ENCODE measurements around the gene NALCN.
A peak's percentile ranks its signal among the peaks of the same experiment; 100 is the strongest.

The NALCN gene

GRCh38 chr13:101170306-101170705, 246.0 kb downstream of the NALCN start:
- no peak overlapping the region for H3K27ac ChIP-seq (ENCODE audit: low read length)
- DNase-seq (no peak), ATAC-seq (ENCODE audit: insufficient read depth, low read depth) (no peak)
- no peak overlapping the region for H3K4me3 ChIP-seq (ENCODE audit: low read depth in 1 of 2, low read length in 2 of 2)
- H3K27me3 ChIP-seq (ENCODE audit: insufficient read depth, low read length, poor library complexity) = no peaks in the 10 kb centered on the region
- H3K4me1 ChIP-seq (ENCODE audit: insufficient read depth, low read length) = no peaks in the 10 kb centered on the region
- H4K20me1 ChIP-seq (ENCODE audit: insufficient read depth, low read length) = no peaks in the 10 kb centered on the region
- no peaks in the 10 kb centered on the region for H3K36me3 ChIP-seq (ENCODE audit: insufficient read depth, low read length)
- no peaks in the 10 kb centered on the region for H3K9me3 ChIP-seq (ENCODE audit: insufficient read depth, low read length, severe bottlenecking)
- H3K79me2 ChIP-seq (ENCODE audit: insufficient read depth, low read length) = no peaks in the 10 kb centered on the region
- H3K9ac ChIP-seq (ENCODE audit: low read depth, low read length) = no peak overlapping the region
- no peak overlapping the region for H2AFZ ChIP-seq (ENCODE audit: low read depth, low read length)
- TF ChIP-seq CTCF (IDR thresholded peaks at IDR 0.05; ENCODE audit: borderline replicate concordance, extremely low read depth, low read length, poor library complexity, severe bottlenecking) (no peak), EZH2 (IDR thresholded peaks at IDR 0.05; ENCODE audit: borderline replicate concordance, low read depth, low read length, severe bottlenecking) (no peak)
- no peak overlapping the region for H3K4me2 ChIP-seq (ENCODE audit: insufficient read depth, low read length)

GRCh38 chr13:101157261-101157660, 259.0 kb downstream of the NALCN start:
- Histone ChIP-seq H3K36me3 (ENCODE audit: insufficient read depth, low read length) (no peaks in the 10 kb centered on the region), H3K9ac (ENCODE audit: low read depth, low read length) (no peak overlapping the region), H3K4me3 (ENCODE audit: low read depth in 1 of 2, low read length in 2 of 2) (no peak overlapping the region), H3K4me2 (ENCODE audit: insufficient read depth, low read length) (no peak overlapping the region), H3K27ac (ENCODE audit: low read length) (no peak overlapping the region), H2AFZ (ENCODE audit: low read depth, low read length) (no peak overlapping the region), H3K27me3 (ENCODE audit: insufficient read depth, low read length, poor library complexity) (peaks cover 10% of the 10 kb centered on the region), H3K9me3 (ENCODE audit: insufficient read depth, low read length, severe bottlenecking) (no peaks in the 10 kb centered on the region), H3K79me2 (ENCODE audit: insufficient read depth, low read length) (no peaks in the 10 kb centered on the region), H3K4me1 (ENCODE audit: insufficient read depth, low read length) (no peaks in the 10 kb centered on the region), H4K20me1 (ENCODE audit: insufficient read depth, low read length) (no peaks in the 10 kb centered on the region)
- no peak for TF ChIP-seq EZH2 (IDR thresholded peaks at IDR 0.05; ENCODE audit: borderline replicate concordance, low read depth, low read length, severe bottlenecking)
- no peak for TF ChIP-seq CTCF (IDR thresholded peaks at IDR 0.05; ENCODE audit: borderline replicate concordance, extremely low read depth, low read length, poor library complexity, severe bottlenecking)
- DNase-seq (no peak), ATAC-seq (ENCODE audit: insufficient read depth, low read depth) (no peak)

- Histone ChIP-seq H3K4me2 (ENCODE audit: insufficient read depth, low read length) (no peak overlapping the region), H3K4me1 (ENCODE audit: insufficient read depth, low read length) (no peaks in the 10 kb centered on the region), H3K36me3 (ENCODE audit: insufficient read depth, low read length) (no peaks in the 10 kb centered on the region), H3K9ac (ENCODE audit: low read depth, low read length) (no peak overlapping the region), H3K27ac (ENCODE audit: low read length) (no peak overlapping the region), H4K20me1 (ENCODE audit: insufficient read depth, low read length) (no peaks in the 10 kb centered on the region), H2AFZ (ENCODE audit: low read depth, low read length) (no peak overlapping the region), H3K27me3 (ENCODE audit: insufficient read depth, low read length, poor library complexity) (peaks cover 10% of the 10 kb centered on the region), H3K9me3 (ENCODE audit: insufficient read depth, low read length, severe bottlenecking) (no peaks in the 10 kb centered on the region), H3K79me2 (ENCODE audit: insufficient read depth, low read length) (no peaks in the 10 kb centered on the region), H3K4me3 (ENCODE audit: low read depth in 1 of 2, low read length in 2 of 2) (no peak overlapping the region)
- no peak for TF ChIP-seq EZH2 (IDR thresholded peaks at IDR 0.05; ENCODE audit: borderline replicate concordance, low read depth, low read length, severe bottlenecking)
- peak; percentile 49 for TF ChIP-seq CTCF (IDR thresholded peaks at IDR 0.05; ENCODE audit: borderline replicate concordance, extremely low read depth, low read length, poor library complexity, severe bottlenecking)
- DNase-seq = no peak
- peak; percentile 40; the same call in 1 of the 3 replicates for ATAC-seq (ENCODE audit: insufficient read depth, low read depth)
These were observed 260.4 kb downstream of the NALCN start for GRCh38 chr13:101155920-101156319.

DNA sequence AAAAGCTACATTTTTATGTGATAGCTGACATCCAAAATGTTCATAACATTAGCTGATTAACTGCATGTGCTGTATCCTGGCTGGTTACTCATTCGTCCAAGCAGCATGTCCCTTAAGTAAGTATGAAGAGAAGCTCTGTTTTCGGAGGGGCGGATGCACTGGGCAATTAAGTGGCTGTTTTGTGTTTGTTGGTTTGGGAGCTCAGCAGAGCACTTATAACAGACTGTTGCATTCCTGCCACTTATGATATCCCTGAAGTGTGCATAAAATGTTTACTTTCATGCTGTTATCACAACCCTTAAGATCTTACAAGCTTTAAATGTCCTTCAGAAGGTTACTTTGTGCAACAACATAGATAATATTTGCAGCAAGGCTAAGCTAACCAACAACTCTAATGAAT, 264.1 kb downstream of the NALCN start:
- Histone ChIP-seq H3K9me3 (ENCODE audit: insufficient read depth, low read length, severe bottlenecking) (no peaks in the 10 kb centered on the region), H3K27me3 (ENCODE audit: insufficient read depth, low read length, poor library complexity) (peaks cover 10% of the 10 kb centered on the region), H4K20me1 (ENCODE audit: insufficient read depth, low read length) (no peaks in the 10 kb centered on the region), H3K4me2 (ENCODE audit: insufficient read depth, low read length) (no peak overlapping the region), H3K9ac (ENCODE audit: low read depth, low read length) (no peak overlapping the region), H3K79me2 (ENCODE audit: insufficient read depth, low read length) (no peaks in the 10 kb centered on the region), H3K36me3 (ENCODE audit: insufficient read depth, low read length) (no peaks in the 10 kb centered on the region), H3K27ac (ENCODE audit: low read length) (no peak overlapping the region), H3K4me1 (ENCODE audit: insufficient read depth, low read length) (no peaks in the 10 kb centered on the region), H3K4me3 (ENCODE audit: low read depth in 1 of 2, low read length in 2 of 2) (no peak overlapping the region), H2AFZ (ENCODE audit: low read depth, low read length) (no peak overlapping the region)
- ATAC-seq (ENCODE audit: insufficient read depth, low read depth) (no peak), DNase-seq (no peak)
- no peak for TF ChIP-seq CTCF (IDR thresholded peaks at IDR 0.05; ENCODE audit: borderline replicate concordance, extremely low read depth, low read length, poor library complexity, severe bottlenecking)
- no peak for TF ChIP-seq EZH2 (IDR thresholded peaks at IDR 0.05; ENCODE audit: borderline replicate concordance, low read depth, low read length, severe bottlenecking)

Measured in DND-41 (cell line).